Measurements from ENCODE around the gene NEURL1.
"Not testable (repeated sequence)": the region's sequence is repeated elsewhere in the genome, so short reads cannot be mapped to it uniquely, and the experiment has no call there.

NEURL1 gene

GRCh38 chr10:103493916-103494877 lies 692 bp downstream of the NEURL1 start:
- DNase-seq: peak in 6 of 56 donors; percentile 12 to 31 (median 14)

- no peak for DNase-seq
Observed at GRCh38 chr10:103495321-103495720, 1.8 kb downstream of the NEURL1 start.

GRCh38 chr10:103497161-103497915 lies 3.8 kb downstream of the NEURL1 start:
- DNase-seq: no peak

DNA sequence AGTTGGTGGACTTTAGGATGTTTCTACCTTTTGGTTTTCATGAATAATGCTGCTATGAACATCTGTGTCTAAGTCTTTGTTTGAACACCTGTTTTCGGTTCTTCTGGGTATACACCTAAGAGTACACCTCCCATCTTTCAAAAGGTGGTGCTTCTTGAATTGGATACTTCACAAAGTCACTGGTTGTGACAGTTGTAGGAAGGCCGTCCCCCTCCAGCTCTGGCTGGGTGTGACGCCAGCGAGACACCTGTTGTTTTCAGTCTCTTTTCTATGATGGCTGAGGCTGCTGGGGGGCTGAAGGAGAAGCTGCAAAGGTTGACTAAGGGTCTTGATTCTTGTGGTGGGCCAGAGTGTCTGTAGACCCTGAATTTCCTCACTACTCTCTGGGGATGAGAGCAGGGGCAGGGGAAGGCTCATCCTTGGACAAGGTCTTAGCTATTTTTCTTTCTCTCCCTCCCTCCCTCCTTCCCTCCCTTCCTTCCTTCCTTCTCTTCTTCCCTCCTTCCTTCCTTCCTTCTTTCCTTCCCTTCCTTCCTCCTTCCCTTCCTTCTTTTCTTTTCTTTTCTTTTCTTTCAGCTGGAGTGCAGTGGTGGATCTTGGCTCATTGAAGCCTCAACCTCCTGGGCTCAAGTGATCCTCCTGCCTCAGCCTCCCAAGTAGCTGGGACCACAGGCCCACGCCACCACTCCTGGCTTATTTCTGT lies 5.6 kb downstream of the NEURL1 start:
- no peak for DNase-seq

- DNase-seq: peak in 14 of 56 donors; percentile 4 to 32 (median 13)
Observed at GRCh38 chr10:103499881-103500280, 6.4 kb downstream of the NEURL1 start.

- DNase-seq: no peak
Observed at GRCh38 chr10:103500481-103500880, 7.0 kb downstream of the NEURL1 start.

DNA sequence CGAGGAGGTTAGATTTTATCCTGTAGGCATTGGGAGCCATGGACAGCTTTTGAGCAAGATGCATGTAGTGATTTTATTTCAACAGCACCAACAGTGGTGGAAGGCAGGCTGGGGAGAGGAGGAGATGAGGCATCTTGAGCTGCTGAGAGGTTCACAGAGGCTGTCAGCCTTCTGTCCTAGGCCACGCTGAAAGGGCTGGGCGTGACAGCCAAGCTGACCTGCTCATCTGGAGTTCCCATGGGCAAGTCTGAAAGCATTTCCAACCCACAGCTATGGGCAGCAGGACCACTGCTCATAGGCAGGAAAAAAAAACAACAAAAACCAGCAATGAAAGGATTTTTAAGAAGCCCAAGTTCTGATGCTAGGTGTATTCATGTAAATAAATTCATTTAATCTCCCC lies 7.7 kb downstream of the NEURL1 start:
- no peak for DNase-seq

GRCh38 chr10:103502849-103503660 lies 9.6 kb downstream of the NEURL1 start:
- DNase-seq: peak in 12 of 56 donors; percentile 5 to 46 (median 14)

GRCh38 chr10:103503777-103504176 lies 10.3 kb downstream of the NEURL1 start:
- DNase-seq: not testable (repeated sequence)

- DNase-seq: no peak
Observed at GRCh38 chr10:103504181-103504783, 10.8 kb downstream of the NEURL1 start.

GRCh38 chr10:103506061-103506460 lies 12.6 kb downstream of the NEURL1 start:
- no peak for DNase-seq

DNA sequence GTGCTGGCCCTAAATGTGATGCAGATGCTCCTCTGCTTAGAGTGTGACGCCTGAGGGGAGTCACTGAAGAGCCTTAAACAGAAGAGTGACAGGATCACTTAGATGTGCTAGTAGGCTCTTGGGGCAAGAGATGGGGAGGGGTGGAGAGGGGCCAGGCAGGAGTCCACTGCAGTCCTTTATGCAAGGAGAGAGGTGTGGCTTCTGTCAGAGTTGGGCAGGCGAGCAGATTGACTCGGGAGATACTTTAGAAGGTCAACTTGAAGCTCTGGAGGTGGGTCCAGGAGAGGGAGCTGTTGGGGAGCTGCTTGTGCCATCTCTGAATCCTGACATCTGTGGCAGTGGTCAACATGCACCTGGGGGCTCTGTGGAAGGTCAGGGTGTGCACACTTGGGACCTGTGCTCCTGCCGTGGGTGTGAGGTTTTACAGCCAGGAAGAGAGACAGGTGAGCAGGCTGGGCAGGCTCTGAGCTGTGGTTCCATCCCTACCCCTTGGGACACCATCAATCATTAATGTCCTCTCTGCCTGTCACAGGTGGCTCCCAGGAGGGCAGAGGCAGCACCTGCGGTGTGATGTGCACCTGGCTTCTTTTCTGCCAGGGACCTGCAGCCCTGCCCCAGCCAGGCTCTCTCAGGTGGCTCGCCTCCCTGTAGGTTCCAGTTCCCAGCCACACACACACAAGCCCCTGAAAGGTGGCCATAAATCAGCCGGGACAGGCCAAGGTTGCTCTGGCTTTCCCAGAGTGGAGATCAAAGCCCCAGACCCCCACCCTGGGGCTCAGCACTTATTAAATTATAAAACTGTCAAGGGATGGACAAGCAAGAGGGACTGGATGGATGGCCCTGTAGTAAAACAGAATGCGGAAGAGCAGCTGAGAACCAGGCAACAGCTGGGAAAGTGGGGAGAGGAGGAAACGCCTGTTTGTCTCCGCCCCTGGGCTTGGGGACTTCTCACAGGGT lies 14.0 kb downstream of the NEURL1 start:
- DNase-seq: no peak

DNA sequence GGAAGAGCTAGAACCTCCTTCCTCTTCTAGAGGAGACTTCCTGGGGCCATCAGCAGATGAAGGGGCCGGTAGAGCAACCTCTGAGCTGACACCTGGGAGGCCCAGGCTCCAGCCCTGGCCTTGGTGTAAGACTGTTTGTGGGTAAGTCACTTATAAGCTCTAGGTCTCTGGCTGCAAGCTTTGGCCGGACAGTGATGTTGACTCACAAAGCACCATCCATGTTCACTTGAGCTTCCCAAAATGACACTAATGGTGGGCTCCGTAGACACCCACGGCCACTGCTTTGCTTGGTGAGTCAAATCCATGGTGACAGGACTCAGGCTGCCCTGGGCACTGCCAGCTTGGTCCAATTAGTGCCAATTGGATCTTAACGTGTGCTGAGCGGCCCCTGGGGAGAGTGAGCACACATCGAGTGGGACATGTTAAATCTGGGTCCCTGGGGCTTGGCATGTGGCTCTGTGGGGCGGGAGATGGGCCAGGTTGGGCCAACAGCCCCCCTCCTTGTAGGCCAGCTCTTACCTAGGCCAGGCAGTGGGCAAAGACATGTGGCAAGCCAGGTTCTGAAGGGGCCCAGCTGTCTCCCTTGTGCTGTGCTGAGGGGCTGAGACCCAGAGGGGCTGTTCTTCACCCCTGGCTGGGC lies 16.7 kb downstream of the NEURL1 start:
- DNase-seq: no peak

DNA sequence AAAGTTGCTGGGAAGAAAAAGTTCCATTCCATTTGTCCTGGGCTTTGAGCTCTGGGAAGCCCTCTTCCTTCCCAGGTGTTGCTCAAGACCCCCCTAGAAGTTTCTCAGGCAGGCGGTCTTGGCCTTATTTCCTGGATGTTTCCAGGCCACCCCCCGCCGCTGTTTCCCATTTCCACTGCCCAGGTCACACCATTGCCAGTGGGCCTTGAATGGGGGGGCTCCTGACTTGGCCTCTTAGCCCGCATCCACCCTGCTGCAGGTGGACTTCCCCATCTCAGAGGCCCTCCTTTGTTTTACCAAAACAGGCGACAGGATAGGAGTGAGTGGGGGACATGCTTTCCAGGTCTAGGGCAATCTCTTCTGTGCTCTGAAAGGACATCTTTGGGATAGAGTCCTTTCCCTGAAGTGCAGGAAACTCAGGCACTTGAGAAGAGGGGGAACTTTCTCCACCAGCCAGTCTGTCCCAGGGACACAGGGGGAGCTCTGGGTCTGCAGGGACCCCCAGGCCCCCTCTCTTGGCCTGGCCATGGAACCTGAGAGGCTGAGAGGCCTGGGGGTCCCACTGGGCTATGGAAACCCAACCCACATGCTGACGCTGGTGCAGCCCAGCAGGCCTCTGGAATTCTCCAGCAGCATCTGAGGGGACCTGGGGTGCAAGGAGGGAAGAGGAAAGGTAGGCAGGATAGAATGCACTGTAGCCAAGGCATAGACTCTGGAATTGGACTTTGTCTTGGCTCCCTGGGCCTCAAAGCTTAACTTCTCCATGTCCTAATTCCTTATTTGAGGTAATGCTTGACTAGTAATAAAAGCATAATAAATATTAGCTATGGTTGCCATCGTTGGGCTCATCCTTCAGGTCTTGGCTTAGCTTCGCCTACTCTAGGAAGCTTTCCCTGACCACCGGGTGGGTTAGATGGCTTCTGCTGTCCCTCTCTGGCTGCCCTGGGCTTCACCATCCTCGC lies 17.6 kb downstream of the NEURL1 start:
- no peak for DNase-seq

- DNase-seq: no peak
Observed at GRCh38 chr10:103512166-103512565, 18.7 kb downstream of the NEURL1 start.

GRCh38 chr10:103512591-103513379 lies 19.3 kb downstream of the NEURL1 start:
- DNase-seq: no peak

Data from amygdala (tissue), 56 donors.